Fibroblast of lung (primary cell): ENCODE measurements around the gene UXS1. TPM values are rescaled to one million over a fixed set of nuclear protein-coding genes. Genes with fewer than 3 reads are reported as not detected.

Experiments used
- DNase-seq, 2 donors: peaks; one replicate each; pipeline versions ENCODE4 v3.0.0 to v3.0.0-alpha.2; 2010; ENCODE audit warnings: low read depth in 2 of 2
- H2AFZ ChIP-seq: 2 replicates; pipeline ENCODE4 v1.5.1; 2012; ENCODE audit warnings: low read length, control low read depth, inconsistent platforms
- H3K27ac ChIP-seq: 2 replicates; pipeline ENCODE4 v1.5.1; 2011; ENCODE audit warnings: low read length, control low read depth; ENCODE audit not compliant: insufficient read depth
- H3K27me3 ChIP-seq: 2 replicates; pipeline ENCODE4 v1.5.1; 2011; ENCODE audit warnings: mild to moderate bottlenecking, low read length; ENCODE audit not compliant: control insufficient read depth, insufficient read depth
- H3K36me3 ChIP-seq: 2 replicates; pipeline ENCODE4 v1.5.1; 2011; ENCODE audit warnings: low read length; ENCODE audit not compliant: control insufficient read depth, insufficient read depth
- H3K4me1 ChIP-seq: 2 replicates; pipeline ENCODE4 v1.5.1; 2011; ENCODE audit warnings: low read length; ENCODE audit not compliant: control insufficient read depth, insufficient read depth; ENCODE audit errors: extremely low read depth
- H3K4me2 ChIP-seq: 2 replicates; pipeline ENCODE4 v1.5.1; 2011; ENCODE audit warnings: low read length, control low read depth; ENCODE audit not compliant: insufficient read depth; ENCODE audit errors: extremely low read depth
- H3K4me3 ChIP-seq, 4 experiments: fragments of 200-600 bp in 1 of 4; sonication (generic) in 1 of 4; replicated peaks in 1 of 4; 2 replicates each; pipeline ENCODE4 v1.5.1; 2011 to 2016; ENCODE audit warnings: low read length in 4 of 4, low read depth in 3 of 4, mild to moderate bottlenecking in 3 of 4, control low read depth in 2 of 4, inconsistent platforms in 1 of 4, mixed read lengths in 1 of 4; ENCODE audit not compliant: insufficient read depth in 1 of 4; ENCODE audit errors: control extremely low read depth in 1 of 4
- H3K79me2 ChIP-seq: 2 replicates; pipeline ENCODE4 v1.5.1; 2012; ENCODE audit warnings: mild to moderate bottlenecking, low read length, inconsistent platforms; ENCODE audit not compliant: control insufficient read depth, insufficient read depth
- H3K9ac ChIP-seq: 2 replicates; pipeline ENCODE4 v1.5.1; 2011; ENCODE audit warnings: mild to moderate bottlenecking, low read length, control low read depth; ENCODE audit not compliant: insufficient read depth
- H3K9me3 ChIP-seq: 2 replicates; pipeline ENCODE4 v1.5.1; 2012; ENCODE audit warnings: low read depth, low read length; ENCODE audit not compliant: control insufficient read depth, insufficient read depth
- H4K20me1 ChIP-seq: 2 replicates; pipeline ENCODE4 v1.5.1; 2011; ENCODE audit warnings: low read length; ENCODE audit not compliant: control insufficient read depth, insufficient read depth; ENCODE audit errors: extremely low read depth
- EZH2 ChIP-seq: IDR thresholded peaks from 2 replicates; pipeline ENCODE4 v1.5.1; 2012; ENCODE audit warnings: low read length, control low read depth, mild to moderate bottlenecking; ENCODE audit errors: missing control alignments
- polyA plus RNA-seq, 2 donors: library from polyadenylated mRNA; depleted of rRNA in 1 of 2; stranded (reverse) in 1 of 2; unstranded in 1 of 2; fragments of >200 nt; gene quantifications; 2 replicates each; pipeline ENCODE4 v1.2.1, GENCODE V29; 2011 to 2012; ENCODE audit warnings: missing spikeins in 1 of 2
- total RNA-seq: library from RNA; depleted of rRNA; stranded (reverse); fragments of >200 nt; gene quantifications from 2 replicates; pipeline ENCODE4 v1.2.1, GENCODE V29; 2014
- TF ChIP-seq, protein P1 (sequence below), 2 donors: IDR thresholded peaks in 1 of 2; conservative IDR thresholded peaks in 1 of 2; 1 replicate in 1 of 2; 2 replicates in 1 of 2; pipeline ENCODE4 v1.5.1; 2011 to 2012; ENCODE audit warnings: low read length in 2 of 2, control low read depth in 1 of 2, inconsistent platforms in 1 of 2, low read depth in 1 of 2, mild to moderate bottlenecking in 1 of 2

The UXS1 gene
- total and polyA plus RNA-seq, 2 donors (not counting 1 experiment from before 2014, with no cell fraction given) = 23.1 to 59.8 TPM

DNA sequence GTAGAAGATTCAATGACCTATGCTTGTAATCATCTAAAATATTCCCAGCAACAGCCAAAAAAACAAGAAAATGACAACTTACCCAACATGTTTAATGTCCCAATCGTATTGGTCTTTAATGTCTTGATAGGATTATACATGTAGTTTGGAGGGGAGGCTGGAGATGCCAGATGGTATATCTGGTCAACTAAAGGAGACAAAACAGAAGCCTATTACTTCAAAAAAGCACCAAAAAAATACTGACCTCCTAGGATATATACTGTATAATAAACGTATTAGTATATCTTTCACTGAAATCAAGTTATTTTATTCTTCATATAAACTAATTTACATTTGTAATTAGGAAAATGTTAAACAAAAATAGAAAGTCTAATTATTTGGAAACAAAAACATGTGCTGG, 64.5 kb downstream of the UXS1 start:
- H3K4me2 ChIP-seq = no peak overlapping the region
- no peaks in the 10 kb centered on the region for H3K36me3 ChIP-seq
- no peak overlapping the region for H3K9ac ChIP-seq
- H3K79me2 ChIP-seq = no peaks in the 10 kb centered on the region
- no peaks in the 10 kb centered on the region for H3K9me3 ChIP-seq
- H3K4me1 ChIP-seq = no peaks in the 10 kb centered on the region
- no peak overlapping the region for H3K27ac ChIP-seq
- TF ChIP-seq EZH2 = no peak
- TF ChIP-seq, protein P1, sequence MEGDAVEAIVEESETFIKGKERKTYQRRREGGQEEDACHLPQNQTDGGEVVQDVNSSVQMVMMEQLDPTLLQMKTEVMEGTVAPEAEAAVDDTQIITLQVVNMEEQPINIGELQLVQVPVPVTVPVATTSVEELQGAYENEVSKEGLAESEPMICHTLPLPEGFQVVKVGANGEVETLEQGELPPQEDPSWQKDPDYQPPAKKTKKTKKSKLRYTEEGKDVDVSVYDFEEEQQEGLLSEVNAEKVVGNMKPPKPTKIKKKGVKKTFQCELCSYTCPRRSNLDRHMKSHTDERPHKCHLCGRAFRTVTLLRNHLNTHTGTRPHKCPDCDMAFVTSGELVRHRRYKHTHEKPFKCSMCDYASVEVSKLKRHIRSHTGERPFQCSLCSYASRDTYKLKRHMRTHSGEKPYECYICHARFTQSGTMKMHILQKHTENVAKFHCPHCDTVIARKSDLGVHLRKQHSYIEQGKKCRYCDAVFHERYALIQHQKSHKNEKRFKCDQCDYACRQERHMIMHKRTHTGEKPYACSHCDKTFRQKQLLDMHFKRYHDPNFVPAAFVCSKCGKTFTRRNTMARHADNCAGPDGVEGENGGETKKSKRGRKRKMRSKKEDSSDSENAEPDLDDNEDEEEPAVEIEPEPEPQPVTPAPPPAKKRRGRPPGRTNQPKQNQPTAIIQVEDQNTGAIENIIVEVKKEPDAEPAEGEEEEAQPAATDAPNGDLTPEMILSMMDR (conservative IDR thresholded peaks at IDR 0.05 in 1 of 2, IDR thresholded peaks at IDR 0.05 in 1 of 2; ENCODE audit: low read depth in 1 of 2, low read length in 2 of 2) = no peak
- H3K27me3 ChIP-seq = no peaks in the 10 kb centered on the region
- no peak overlapping the region for H3K4me3 ChIP-seq
- H4K20me1 ChIP-seq = no peaks in the 10 kb centered on the region
- H2AFZ ChIP-seq = no peak overlapping the region
- DNase-seq = no peak

DNA sequence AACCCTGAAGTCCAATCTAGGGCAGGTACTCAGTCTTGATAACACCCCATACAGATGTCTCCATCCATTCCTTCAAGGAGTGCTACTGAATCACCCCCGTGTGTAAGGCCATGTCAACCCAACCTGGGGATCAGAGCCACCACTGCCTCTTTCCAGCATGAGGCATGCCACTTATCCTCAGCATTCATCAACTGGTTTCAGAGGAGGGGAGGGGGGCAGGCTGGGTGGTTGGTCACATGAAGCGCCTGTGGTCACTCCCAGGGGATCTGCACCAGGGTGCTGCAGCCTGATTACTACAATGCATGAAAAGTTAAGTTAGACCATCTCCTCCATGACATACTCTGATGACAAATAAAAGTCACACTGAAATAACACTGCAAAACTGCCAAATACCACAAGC, 65.0 kb downstream of the UXS1 start:
- DNase-seq = no peak
- no peaks in the 10 kb centered on the region for H3K27me3 ChIP-seq
- H3K36me3 ChIP-seq = no peaks in the 10 kb centered on the region
- no peaks in the 10 kb centered on the region for H4K20me1 ChIP-seq
- no peak overlapping the region for H2AFZ ChIP-seq
- no peaks in the 10 kb centered on the region for H3K79me2 ChIP-seq
- TF ChIP-seq EZH2 = no peak
- TF ChIP-seq, protein P1 (conservative IDR thresholded peaks at IDR 0.05 in 1 of 2, IDR thresholded peaks at IDR 0.05 in 1 of 2; ENCODE audit: low read depth in 1 of 2, low read length in 2 of 2) = no peak
- no peak overlapping the region for H3K4me3 ChIP-seq
- no peak overlapping the region for H3K27ac ChIP-seq
- H3K4me1 ChIP-seq = no peaks in the 10 kb centered on the region
- no peaks in the 10 kb centered on the region for H3K9me3 ChIP-seq
- no peak overlapping the region for H3K9ac ChIP-seq
- no peak overlapping the region for H3K4me2 ChIP-seq

DNA sequence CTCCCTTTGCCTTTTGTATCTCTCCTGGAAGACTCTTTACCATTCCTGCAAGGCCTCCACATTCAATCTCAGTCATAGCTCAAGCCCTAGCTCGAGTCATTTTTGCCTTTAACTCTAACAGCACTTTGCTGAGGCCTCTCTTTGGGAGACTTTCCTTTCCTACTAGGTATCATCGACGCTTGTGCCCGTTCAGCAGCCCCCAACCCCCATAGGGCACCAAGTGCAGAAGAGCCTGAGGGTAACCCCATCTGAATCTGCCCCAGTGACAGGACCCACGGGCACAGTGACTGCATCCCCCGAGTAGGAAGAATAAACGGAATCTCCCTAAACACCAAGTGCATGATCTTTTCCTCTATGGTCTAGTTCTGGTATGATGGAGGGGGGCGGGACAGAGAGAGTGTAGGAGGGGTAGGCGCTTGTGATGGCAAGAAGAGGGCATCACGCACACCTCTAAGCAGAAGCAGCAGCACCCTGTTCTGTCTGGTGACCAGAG, 66.3 kb downstream of the UXS1 start:
- TF ChIP-seq, protein P1 (conservative IDR thresholded peaks at IDR 0.05 in 1 of 2, IDR thresholded peaks at IDR 0.05 in 1 of 2; ENCODE audit: low read depth in 1 of 2, low read length in 2 of 2) = no peak
- no peak for TF ChIP-seq EZH2
- Histone ChIP-seq H3K27ac (no peak overlapping the region), H3K4me1 (no peaks in the 10 kb centered on the region), H3K4me3 (no peak overlapping the region), H3K27me3 (no peaks in the 10 kb centered on the region), H3K79me2 (no peaks in the 10 kb centered on the region), H3K9me3 (no peaks in the 10 kb centered on the region), H4K20me1 (no peaks in the 10 kb centered on the region), H3K9ac (no peak overlapping the region), H3K4me2 (no peak overlapping the region), H3K36me3 (no peaks in the 10 kb centered on the region), H2AFZ (no peak overlapping the region)
- DNase-seq = no peak
